ENCODE results near the gene REV3L. TPM values are rescaled to one million over a fixed set of nuclear protein-coding genes. Genes with fewer than 3 reads are reported as not detected.

REV3L gene
- total and polyA plus RNA-seq, 2 donors (not counting 1 experiment from before 2014, with no cell fraction given), result 4.7 to 37.9 TPM

DNA sequence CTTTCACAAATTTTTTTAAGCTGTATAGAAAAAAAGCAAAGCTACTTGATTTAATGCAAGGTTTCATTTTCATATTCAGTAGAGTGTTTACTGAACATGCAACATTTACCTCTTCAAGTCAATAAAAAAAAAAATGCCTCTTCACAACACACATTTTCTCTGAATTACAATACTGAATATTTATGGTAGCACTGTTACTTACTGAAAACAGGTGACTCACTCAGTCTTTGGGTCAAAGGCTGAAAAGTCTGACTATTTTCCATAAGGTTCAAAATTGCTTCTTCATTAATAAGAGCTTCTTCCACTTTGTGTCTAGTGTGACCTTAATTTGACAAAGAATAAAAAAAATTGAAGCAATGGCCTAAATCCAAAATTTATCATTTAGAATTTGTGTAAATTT, 101.9 kb downstream of the REV3L start:
- H3K36me3 ChIP-seq (replicated peaks in 1 of 2; ENCODE audit: control extremely low read depth in 1 of 2, control insufficient read depth in 1 of 2, extremely low read depth in 1 of 2, insufficient read depth in 2 of 2, low read length in 1 of 2), result peaks cover 10 to 18% of the 10 kb centered on the region in 2 experiments
- no peak overlapping the region for H3K4me3 ChIP-seq (ENCODE audit: control extremely low read depth in 1 of 5, extremely low read depth in 1 of 5, insufficient read depth in 1 of 5, low read depth in 2 of 5, low read length in 4 of 5)
- Mint-ChIP-seq H3K27ac (no peak overlapping the region), H3K4me1 (no peaks in the 10 kb centered on the region), H3K27me3 (no peaks in the 10 kb centered on the region), H3K4me3 (no peak overlapping the region), H3K9me3 (ENCODE audit: insufficient read depth) (no peaks in the 10 kb centered on the region)
- no peak overlapping the region for H3K9ac ChIP-seq (ENCODE audit: low read length)
- H3K9me3 ChIP-seq (ENCODE audit: control extremely low read depth in 1 of 3, control insufficient read depth in 2 of 3, insufficient read depth in 1 of 3, low read length in 2 of 3), result no peaks in the 10 kb centered on the region
- no peak overlapping the region for H3K27ac ChIP-seq (ENCODE audit: low read length in 2 of 2)
- no peaks in the 10 kb centered on the region for H4K20me1 ChIP-seq (ENCODE audit: control insufficient read depth, insufficient read depth, low read length, poor library complexity, severe bottlenecking)
- DNase-seq (no peak), ATAC-seq (ENCODE audit: low read depth) (no peak)
- intact Hi-C loops (cut with micrococcal nuclease), result no loop called here
- ChIA-PET POLR2A (no interaction called here), CTCF (interaction anchor here (1.5 kb wide), 1 partner anchor 97 kb away, joined by 3 read pairs; no protein-coding TSS in a partner anchor)
- H3K4me2 ChIP-seq (replicated peaks; ENCODE audit: low read depth, low read length, poor library complexity, severe bottlenecking), result no peak overlapping the region
- no peak overlapping the region for H2AFZ ChIP-seq (ENCODE audit: insufficient read depth, low read depth, low read length, poor library complexity, severe bottlenecking)
- TF ChIP-seq EZH2 (IDR thresholded peaks at IDR 0.05; ENCODE audit: borderline replicate concordance, insufficient read depth, low read depth, low read length, poor library complexity, severe bottlenecking), result no peak
- no peaks in the 10 kb centered on the region for H3K27me3 ChIP-seq (replicated peaks in 1 of 4; ENCODE audit: control extremely low read depth in 1 of 4, control insufficient read depth in 3 of 4, insufficient read depth in 4 of 4, low read length in 3 of 4)
- H3K4me1 ChIP-seq (ENCODE audit: control insufficient read depth in 2 of 2, insufficient read depth in 2 of 2, low read length in 2 of 2), result no peaks in the 10 kb centered on the region
- no peaks in the 10 kb centered on the region for H3K79me2 ChIP-seq (ENCODE audit: control insufficient read depth, insufficient read depth, low read length)

DNA sequence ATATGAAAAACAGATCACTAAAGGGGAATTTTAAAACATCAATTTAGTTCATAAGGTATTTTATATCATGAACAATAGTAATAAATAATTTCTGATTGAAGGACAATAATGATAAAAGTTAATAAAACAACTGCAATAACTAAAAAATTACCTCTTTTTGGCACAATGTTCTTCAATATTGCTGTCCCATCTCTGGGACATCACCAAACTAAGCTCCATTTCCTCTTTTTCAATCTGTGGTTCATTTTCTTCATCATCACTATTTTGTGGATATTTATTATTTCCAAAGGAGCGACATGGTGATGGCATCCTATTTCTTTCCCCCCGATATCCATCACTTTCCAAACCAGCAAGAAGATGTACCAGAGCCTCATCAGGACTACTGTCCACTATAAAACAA, 103.2 kb downstream of the REV3L start:
- H3K4me2 ChIP-seq (replicated peaks; ENCODE audit: low read depth, low read length, poor library complexity, severe bottlenecking), result no peak overlapping the region
- H3K79me2 ChIP-seq (ENCODE audit: control insufficient read depth, insufficient read depth, low read length), result no peaks in the 10 kb centered on the region
- intact Hi-C loops (cut with micrococcal nuclease), result loop anchor here (5.0 kb wide), 1 partner anchor 32 kb away; no protein-coding TSS in a partner anchor
- Mint-ChIP-seq H3K4me1 (no peaks in the 10 kb centered on the region), H3K27me3 (no peaks in the 10 kb centered on the region), H3K27ac (no peak overlapping the region), H3K9me3 (ENCODE audit: insufficient read depth) (no peaks in the 10 kb centered on the region), H3K4me3 (no peak overlapping the region)
- H2AFZ ChIP-seq (ENCODE audit: insufficient read depth, low read depth, low read length, poor library complexity, severe bottlenecking), result no peak overlapping the region
- H3K9ac ChIP-seq (ENCODE audit: low read length), result no peak overlapping the region
- no peaks in the 10 kb centered on the region for H4K20me1 ChIP-seq (ENCODE audit: control insufficient read depth, insufficient read depth, low read length, poor library complexity, severe bottlenecking)
- no peaks in the 10 kb centered on the region for H3K27me3 ChIP-seq (replicated peaks in 1 of 4; ENCODE audit: control extremely low read depth in 1 of 4, control insufficient read depth in 3 of 4, insufficient read depth in 4 of 4, low read length in 3 of 4)
- WGBS (ENCODE audit: insufficient coverage), result 94% methylated on average over 2 of the region's 2 CpGs
- DNase-seq (no peak), ATAC-seq (ENCODE audit: low read depth) (no peak)
- TF ChIP-seq EZH2 (IDR thresholded peaks at IDR 0.05; ENCODE audit: borderline replicate concordance, insufficient read depth, low read depth, low read length, poor library complexity, severe bottlenecking), result no peak
- TF ChIP-seq, protein P1, sequence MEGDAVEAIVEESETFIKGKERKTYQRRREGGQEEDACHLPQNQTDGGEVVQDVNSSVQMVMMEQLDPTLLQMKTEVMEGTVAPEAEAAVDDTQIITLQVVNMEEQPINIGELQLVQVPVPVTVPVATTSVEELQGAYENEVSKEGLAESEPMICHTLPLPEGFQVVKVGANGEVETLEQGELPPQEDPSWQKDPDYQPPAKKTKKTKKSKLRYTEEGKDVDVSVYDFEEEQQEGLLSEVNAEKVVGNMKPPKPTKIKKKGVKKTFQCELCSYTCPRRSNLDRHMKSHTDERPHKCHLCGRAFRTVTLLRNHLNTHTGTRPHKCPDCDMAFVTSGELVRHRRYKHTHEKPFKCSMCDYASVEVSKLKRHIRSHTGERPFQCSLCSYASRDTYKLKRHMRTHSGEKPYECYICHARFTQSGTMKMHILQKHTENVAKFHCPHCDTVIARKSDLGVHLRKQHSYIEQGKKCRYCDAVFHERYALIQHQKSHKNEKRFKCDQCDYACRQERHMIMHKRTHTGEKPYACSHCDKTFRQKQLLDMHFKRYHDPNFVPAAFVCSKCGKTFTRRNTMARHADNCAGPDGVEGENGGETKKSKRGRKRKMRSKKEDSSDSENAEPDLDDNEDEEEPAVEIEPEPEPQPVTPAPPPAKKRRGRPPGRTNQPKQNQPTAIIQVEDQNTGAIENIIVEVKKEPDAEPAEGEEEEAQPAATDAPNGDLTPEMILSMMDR (IDR thresholded peaks at IDR 0.05), result no peak
- CTCF ChIA-PET, result interaction anchor here (1.3 kb wide), 1 partner anchor 99 kb away, joined by 4 read pairs; no protein-coding TSS in a partner anchor
- peaks cover 11 to 23% of the 10 kb centered on the region in 2 experiments for H3K36me3 ChIP-seq (replicated peaks in 1 of 2; ENCODE audit: control extremely low read depth in 1 of 2, control insufficient read depth in 1 of 2, extremely low read depth in 1 of 2, insufficient read depth in 2 of 2, low read length in 1 of 2)
- no peaks in the 10 kb centered on the region for H3K9me3 ChIP-seq (ENCODE audit: control extremely low read depth in 1 of 3, control insufficient read depth in 2 of 3, insufficient read depth in 1 of 3, low read length in 2 of 3)
- POLR2A ChIA-PET, result no interaction called here
- no peak overlapping the region for H3K27ac ChIP-seq (ENCODE audit: low read length in 2 of 2)
- no peak overlapping the region for H3K4me3 ChIP-seq (ENCODE audit: control extremely low read depth in 1 of 5, extremely low read depth in 1 of 5, insufficient read depth in 1 of 5, low read depth in 2 of 5, low read length in 4 of 5)
- H3K4me1 ChIP-seq (ENCODE audit: control insufficient read depth in 2 of 2, insufficient read depth in 2 of 2, low read length in 2 of 2), result no peaks in the 10 kb centered on the region
